ENCODE results near the gene RPS3.

Gene RPS3

GRCh38 chr11:75413864-75414263 is 14.5 kb downstream of the RPS3 start:
- Histone ChIP-seq H3K4me3 (ENCODE audit: low read length) (no peak overlapping the region), H3K4me2 (ENCODE audit: low read length) (no peak overlapping the region), H3K9me2 (replicated peaks; ENCODE audit: control insufficient read depth, low read length) (no peaks in the 10 kb centered on the region), H4K20me1 (ENCODE audit: control insufficient read depth, insufficient read depth, low read depth, low read length) (no peaks in the 10 kb centered on the region), H3K27me3 (ENCODE audit: control insufficient read depth, low read length) (no peaks in the 10 kb centered on the region), H3K79me2 (ENCODE audit: control insufficient read depth, low read length) (no peaks in the 10 kb centered on the region), H3K4me1 (ENCODE audit: control insufficient read depth, low read length) (no peaks in the 10 kb centered on the region), H3F3A (ENCODE audit: control insufficient read depth, insufficient read depth) (peaks cover 9% of the 10 kb centered on the region), H3K27ac (ENCODE audit: low read depth, low read length) (no peak overlapping the region), H3K36me3 (ENCODE audit: control insufficient read depth, low read length) (peaks cover 25% of the 10 kb centered on the region), H3K9me3 (ENCODE audit: control insufficient read depth, insufficient read depth, low read length) (no peaks in the 10 kb centered on the region)
- TF ChIP-seq EZH2phosphoT487 (IDR thresholded peaks at IDR 0.05; ENCODE audit: borderline replicate concordance, low read length), result no peak
- no peak for TF ChIP-seq CTCF (IDR thresholded peaks at IDR 0.05; ENCODE audit: low read depth, low read length, poor library complexity, severe bottlenecking)

DNA sequence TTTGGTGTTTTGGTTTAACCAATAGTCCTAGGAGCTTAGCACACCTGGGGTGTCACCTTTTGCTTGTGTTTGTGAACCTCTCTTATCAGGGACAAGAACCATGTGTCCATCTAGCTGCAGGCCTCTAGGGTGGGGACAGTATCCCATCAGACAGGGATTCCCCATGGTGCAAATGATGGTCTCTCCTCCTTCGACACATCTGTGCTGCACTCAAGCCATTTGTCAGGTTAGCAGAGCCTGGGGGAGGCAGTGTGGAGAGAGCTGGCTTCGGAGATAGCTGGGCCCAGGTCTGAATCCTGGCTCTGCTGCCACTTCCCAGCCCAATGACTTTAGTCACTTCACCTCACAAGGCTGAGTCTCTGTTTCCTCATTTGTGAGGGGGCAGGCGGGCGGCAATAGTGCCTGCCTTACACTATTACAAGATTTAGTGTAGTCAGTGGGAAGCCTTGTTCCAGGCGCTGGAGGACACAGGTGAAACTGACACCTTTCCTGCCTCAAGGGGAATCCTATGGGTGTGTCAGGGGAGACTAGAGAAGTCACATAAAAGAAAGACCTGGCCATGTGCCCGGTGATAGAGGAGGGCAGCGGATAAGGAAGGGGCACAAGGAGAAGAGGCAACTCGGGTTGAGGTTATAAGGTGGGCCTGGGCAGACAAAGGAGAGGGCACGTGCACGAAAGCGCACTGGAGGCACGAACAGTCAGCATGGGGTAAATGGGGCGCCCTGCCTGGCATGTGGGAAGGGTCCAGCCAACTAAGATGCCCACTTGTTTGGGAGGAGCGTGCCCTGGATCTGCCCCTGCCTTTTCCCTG is 21.1 kb downstream of the RPS3 start:
- H3K27ac ChIP-seq (ENCODE audit: low read depth, low read length), result no peak overlapping the region
- H3K4me3 ChIP-seq (ENCODE audit: low read length), result no peak overlapping the region
- no peaks in the 10 kb centered on the region for H3K27me3 ChIP-seq (ENCODE audit: control insufficient read depth, low read length)
- H4K20me1 ChIP-seq (ENCODE audit: control insufficient read depth, insufficient read depth, low read depth, low read length), result no peaks in the 10 kb centered on the region
- no peaks in the 10 kb centered on the region for H3K9me3 ChIP-seq (ENCODE audit: control insufficient read depth, insufficient read depth, low read length)
- no peaks in the 10 kb centered on the region for H3K79me2 ChIP-seq (ENCODE audit: control insufficient read depth, low read length)
- TF ChIP-seq CTCF (IDR thresholded peaks at IDR 0.05; ENCODE audit: low read depth, low read length, poor library complexity, severe bottlenecking), result no peak
- no peak for TF ChIP-seq EZH2phosphoT487 (IDR thresholded peaks at IDR 0.05; ENCODE audit: borderline replicate concordance, low read length)
- H3K9me2 ChIP-seq (replicated peaks; ENCODE audit: control insufficient read depth, low read length), result no peaks in the 10 kb centered on the region
- H3K4me2 ChIP-seq (ENCODE audit: low read length), result no peak overlapping the region
- no peaks in the 10 kb centered on the region for H3F3A ChIP-seq (ENCODE audit: control insufficient read depth, insufficient read depth)
- no peaks in the 10 kb centered on the region for H3K36me3 ChIP-seq (ENCODE audit: control insufficient read depth, low read length)
- no peaks in the 10 kb centered on the region for H3K4me1 ChIP-seq (ENCODE audit: control insufficient read depth, low read length)

DNA sequence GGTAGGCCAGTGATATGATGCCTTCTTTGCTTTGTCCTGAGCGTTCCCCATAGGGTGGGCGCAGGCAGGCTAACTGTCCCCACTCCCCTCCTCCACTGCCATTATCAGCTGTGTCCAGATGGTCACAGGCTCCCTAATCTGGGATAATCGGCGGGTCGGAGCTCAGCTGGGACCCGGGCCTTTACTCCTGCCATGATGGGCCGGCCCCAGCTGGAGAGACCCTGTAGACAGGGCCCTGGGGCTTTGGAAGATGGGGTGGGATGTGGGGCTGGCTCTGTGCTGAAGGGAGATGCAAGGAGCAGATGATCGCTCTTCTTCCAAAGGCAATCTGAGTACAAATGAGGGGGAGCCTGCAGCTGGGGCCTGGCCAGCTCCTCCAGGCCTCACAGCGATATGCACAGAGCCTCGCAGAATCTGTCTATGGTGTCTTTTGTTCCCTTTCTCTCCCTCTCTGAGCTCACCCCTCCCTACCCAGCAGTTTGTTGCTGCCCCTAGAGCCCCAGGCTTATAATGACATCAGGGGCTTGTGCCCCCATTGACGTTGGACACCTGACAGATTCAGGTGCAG is 21.8 kb downstream of the RPS3 start:
- no peaks in the 10 kb centered on the region for H3K79me2 ChIP-seq (ENCODE audit: control insufficient read depth, low read length)
- H3F3A ChIP-seq (ENCODE audit: control insufficient read depth, insufficient read depth), result no peaks in the 10 kb centered on the region
- no peaks in the 10 kb centered on the region for H3K36me3 ChIP-seq (ENCODE audit: control insufficient read depth, low read length)
- H3K9me2 ChIP-seq (replicated peaks; ENCODE audit: control insufficient read depth, low read length), result no peaks in the 10 kb centered on the region
- no peaks in the 10 kb centered on the region for H3K27me3 ChIP-seq (ENCODE audit: control insufficient read depth, low read length)
- no peak overlapping the region for H3K27ac ChIP-seq (ENCODE audit: low read depth, low read length)
- H3K4me3 ChIP-seq (ENCODE audit: low read length), result no peak overlapping the region
- TF ChIP-seq EZH2phosphoT487 (IDR thresholded peaks at IDR 0.05; ENCODE audit: borderline replicate concordance, low read length), result no peak
- H3K4me2 ChIP-seq (ENCODE audit: low read length), result no peak overlapping the region
- no peaks in the 10 kb centered on the region for H3K4me1 ChIP-seq (ENCODE audit: control insufficient read depth, low read length)
- H4K20me1 ChIP-seq (ENCODE audit: control insufficient read depth, insufficient read depth, low read depth, low read length), result no peaks in the 10 kb centered on the region
- H3K9me3 ChIP-seq (ENCODE audit: control insufficient read depth, insufficient read depth, low read length), result no peaks in the 10 kb centered on the region

DNA sequence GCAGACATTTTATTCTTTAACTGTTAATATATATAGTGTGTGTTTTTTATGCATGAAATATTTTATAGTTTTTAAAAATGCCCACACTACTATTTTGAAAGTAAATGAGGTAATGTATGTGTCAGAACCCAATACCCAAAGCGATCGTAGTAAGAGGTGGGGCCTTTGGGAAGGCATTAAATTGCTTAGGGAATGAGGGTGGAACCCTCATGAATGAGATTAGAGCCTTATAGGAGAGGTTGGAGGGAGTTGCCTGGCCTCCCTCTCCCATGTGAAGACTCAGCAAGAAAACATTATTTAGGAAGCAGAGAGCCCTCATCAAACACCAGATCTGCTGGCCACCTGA is 22.6 kb downstream of the RPS3 start:
- TF ChIP-seq CTCF (IDR thresholded peaks at IDR 0.05; ENCODE audit: low read depth, low read length, poor library complexity, severe bottlenecking) (no peak), EZH2phosphoT487 (IDR thresholded peaks at IDR 0.05; ENCODE audit: borderline replicate concordance, low read length) (no peak)
- Histone ChIP-seq H3K4me2 (ENCODE audit: low read length) (no peak overlapping the region), H3K4me1 (ENCODE audit: control insufficient read depth, low read length) (no peaks in the 10 kb centered on the region), H3K9me3 (ENCODE audit: control insufficient read depth, insufficient read depth, low read length) (no peaks in the 10 kb centered on the region), H3F3A (ENCODE audit: control insufficient read depth, insufficient read depth) (no peaks in the 10 kb centered on the region), H3K4me3 (ENCODE audit: low read length) (no peak overlapping the region), H3K79me2 (ENCODE audit: control insufficient read depth, low read length) (no peaks in the 10 kb centered on the region), H3K27me3 (ENCODE audit: control insufficient read depth, low read length) (no peaks in the 10 kb centered on the region), H3K27ac (ENCODE audit: low read depth, low read length) (no peak overlapping the region), H4K20me1 (ENCODE audit: control insufficient read depth, insufficient read depth, low read depth, low read length) (no peaks in the 10 kb centered on the region), H3K9me2 (replicated peaks; ENCODE audit: control insufficient read depth, low read length) (no peaks in the 10 kb centered on the region), H3K36me3 (ENCODE audit: control insufficient read depth, low read length) (no peaks in the 10 kb centered on the region)
